H1 (cell line): Measurements from ENCODE around the gene ULBP3. TPM values are rescaled to one million over a fixed set of nuclear protein-coding genes. Genes with fewer than 3 reads are reported as not detected.

ENCODE experiments used
- CTCF ChIA-PET: fragments of 300-600 bp; sonication (Branson Sonifier 250); formaldehyde crosslinking; loops from one replicate; lab custom pipeline; 2021; ENCODE audit not compliant: partially characterized antibody; lab: Charles Lee
- POLR2A ChIA-PET: fragments of 300-600 bp; sonication (Branson Sonifier 250); formaldehyde crosslinking; loops from one replicate; lab custom pipeline; 2021; ENCODE audit warnings: inconsistent platforms; ENCODE audit not compliant: partially characterized antibody; lab: Charles Lee
- DNase-seq, 2 experiments: peaks; one replicate each; pipeline versions ENCODE4 v3.0.0 to v3.0.0-alpha.2; 2010 to 2022; ENCODE audit warnings: low spot score in 2 of 2, low read depth in 1 of 2, mixed read lengths in 1 of 2
- FAIRE-seq: peaks from 2 replicates; lab custom pipeline; 2011; peaks lifted over from hg19 to GRCh38; lab: Jason Lieb, UNC
- H2AFZ ChIP-seq: 2 replicates; pipeline ENCODE4 v1.8.1; 2012; ENCODE audit warnings: low read length, inconsistent platforms
- H2AK5ac ChIP-seq: 2 replicates; pipeline ENCODE4 v1.6.1; 2013; ENCODE audit warnings: low read depth, low read length
- H2BK120ac ChIP-seq: replicated peaks from 2 replicates; pipeline ENCODE3; 2013; ENCODE audit warnings: low read depth, low read length, inconsistent platforms
- H2BK12ac ChIP-seq: 2 replicates; pipeline ENCODE4 v1.6.1; 2013; ENCODE audit warnings: low read depth, low read length
- H2BK15ac ChIP-seq: 2 replicates; pipeline ENCODE4 v1.6.1; 2013; ENCODE audit warnings: low read length
- H2BK20ac ChIP-seq: 2 replicates; pipeline ENCODE4 v1.6.1; 2013; ENCODE audit warnings: low read length
- H2BK5ac ChIP-seq: 2 replicates; pipeline ENCODE4 v1.6.1; 2013; ENCODE audit warnings: low read depth, low read length
- H3K14ac ChIP-seq: 2 replicates; pipeline ENCODE4 v1.6.1; 2013; ENCODE audit warnings: inconsistent platforms; ENCODE audit not compliant: insufficient read length
- H3K18ac ChIP-seq: 2 replicates; pipeline ENCODE4 v1.6.1; 2013; ENCODE audit warnings: low read length; ENCODE audit errors: extremely low read depth
- H3K23ac ChIP-seq: 2 replicates; pipeline ENCODE4 v1.6.1; 2013; ENCODE audit warnings: inconsistent platforms; ENCODE audit not compliant: insufficient read length
- H3K23me2 ChIP-seq: 2 replicates; pipeline ENCODE4 v1.6.1; 2013; ENCODE audit warnings: low read depth, low read length
- H3K27ac ChIP-seq: 2 replicates; pipeline ENCODE4 v1.6.1; 2011; ENCODE audit warnings: low read depth, low read length, inconsistent platforms
- H3K27me3 ChIP-seq, 4 experiments: replicated peaks in 1 of 4; 1 replicate in 1 of 4; 2 replicates in 3 of 4; pipeline versions ENCODE4 v1.6.1 to v1.8.1; 2011 to 2013; ENCODE audit warnings: low read length in 3 of 4, mild to moderate bottlenecking in 3 of 4, inconsistent platforms in 2 of 4, mixed read lengths in 2 of 4, moderate library complexity in 1 of 4; ENCODE audit not compliant: control insufficient read depth in 3 of 4, insufficient read depth in 3 of 4; ENCODE audit errors: extremely low read depth in 1 of 4
- H3K36me3 ChIP-seq, 4 experiments: 2 replicates each; pipeline versions ENCODE4 v1.6.1 to v1.8.1; 2011 to 2013; ENCODE audit warnings: mild to moderate bottlenecking in 4 of 4, low read length in 3 of 4, moderate library complexity in 2 of 4, control low read depth in 1 of 4, inconsistent platforms in 1 of 4; ENCODE audit not compliant: insufficient read depth in 4 of 4, control insufficient read depth in 2 of 4
- H3K4ac ChIP-seq: replicated peaks from 2 replicates; pipeline ENCODE3; 2013; ENCODE audit warnings: low read length, low read depth, mixed read lengths, inconsistent platforms; ENCODE audit not compliant: insufficient read length
- H3K4me1 ChIP-seq, 4 experiments: replicated peaks in 1 of 4; 1 replicate in 1 of 4; 2 replicates in 3 of 4; pipeline versions ENCODE4 v1.6.1 to v1.8.1; 2011 to 2013; ENCODE audit warnings: low read length in 3 of 4, inconsistent platforms in 2 of 4, mixed read lengths in 1 of 4; ENCODE audit not compliant: insufficient read depth in 4 of 4, control insufficient read depth in 3 of 4
- H3K4me2 ChIP-seq, 2 experiments: 2 replicates each; pipeline versions ENCODE4 v1.6.1 to v1.8.1; 2011 to 2013; ENCODE audit warnings: low read depth in 2 of 2, low read length in 2 of 2, control low read depth in 1 of 2, inconsistent platforms in 1 of 2, mild to moderate bottlenecking in 1 of 2; ENCODE audit not compliant: insufficient read depth in 1 of 2
- H3K4me3 ChIP-seq, 4 experiments: fragments of 200-600, 300-600 bp in 1 of 4; sonication (generic), shearing (Covaris generic), sonication (Bioruptor Twin) in 1 of 4; 2 replicates each; pipeline versions ENCODE4 v1.5.1 to v1.8.1; 2011 to 2016; ENCODE audit warnings: low read length in 4 of 4, low read depth in 3 of 4, control low read depth in 2 of 4, inconsistent platforms in 2 of 4, mild to moderate bottlenecking in 2 of 4, mixed read lengths in 1 of 4, moderate library complexity in 1 of 4; ENCODE audit not compliant: insufficient read depth in 2 of 4; ENCODE audit errors: extremely low read depth in 1 of 4
- H3K56ac ChIP-seq: replicated peaks from 2 replicates; pipeline ENCODE3; 2013; ENCODE audit warnings: low read depth, mild to moderate bottlenecking, mixed read lengths, low read length, inconsistent platforms; ENCODE audit not compliant: insufficient read length
- H3K79me1 ChIP-seq: 2 replicates; pipeline ENCODE4 v1.6.1; 2013; ENCODE audit warnings: low read depth, low read length, control low read depth
- H3K79me2 ChIP-seq, 2 experiments: 2 replicates each; pipeline versions ENCODE4 v1.6.1 to v1.8.1; 2012 to 2013; ENCODE audit warnings: low read length in 2 of 2, mild to moderate bottlenecking in 2 of 2, inconsistent platforms in 1 of 2; ENCODE audit not compliant: insufficient read depth in 2 of 2, control insufficient read depth in 1 of 2
- H3K9ac ChIP-seq, 4 experiments: replicated peaks in 1 of 4; 1 replicate in 1 of 4; 2 replicates in 3 of 4; pipeline versions ENCODE4 v1.6.1 to v1.8.1; 2011 to 2013; ENCODE audit warnings: low read depth in 3 of 4, low read length in 3 of 4, control low read depth in 2 of 4, mild to moderate bottlenecking in 2 of 4, moderate library complexity in 2 of 4, inconsistent platforms in 1 of 4; ENCODE audit errors: extremely low read depth in 1 of 4
- H3K9me3 ChIP-seq, 2 experiments: 2 replicates each; pipeline versions ENCODE4 v1.6.1 to v1.8.1; 2012 to 2013; ENCODE audit warnings: mild to moderate bottlenecking in 2 of 2, moderate library complexity in 2 of 2, control low read depth in 1 of 2, inconsistent platforms in 1 of 2, low read depth in 1 of 2, low read length in 1 of 2, mixed read lengths in 1 of 2; ENCODE audit not compliant: insufficient read depth in 2 of 2
- H4K20me1 ChIP-seq, 2 experiments: replicated peaks in 1 of 2; 2 replicates each; pipeline versions ENCODE3 to v1.8.1; 2011 to 2013; ENCODE audit warnings: inconsistent platforms in 2 of 2, low read length in 2 of 2, mild to moderate bottlenecking in 1 of 2; ENCODE audit not compliant: insufficient read depth in 2 of 2, control insufficient read depth in 1 of 2
- H4K5ac ChIP-seq: 2 replicates; pipeline ENCODE4 v1.6.1; 2013; ENCODE audit warnings: low read length, low read depth, mixed read lengths, inconsistent platforms; ENCODE audit not compliant: insufficient read length
- H4K8ac ChIP-seq: 2 replicates; pipeline ENCODE4 v1.8.0; 2013; ENCODE audit warnings: mild to moderate bottlenecking, moderate library complexity, low read length, inconsistent platforms; ENCODE audit not compliant: insufficient read depth; ENCODE audit errors: extremely low read depth
- H4K91ac ChIP-seq: replicated peaks from 2 replicates; pipeline ENCODE3; 2013; ENCODE audit warnings: low read length, mixed read lengths, inconsistent platforms; ENCODE audit not compliant: insufficient read length
- ATF3 ChIP-seq: IDR thresholded peaks from 2 replicates; pipeline ENCODE4 v1.6.1; 2011; ENCODE audit warnings: low read depth, mild to moderate bottlenecking, low read length; ENCODE audit not compliant: insufficient read depth
- CTBP2 ChIP-seq: IDR thresholded peaks from 2 replicates; pipeline ENCODE4 v1.7.0; 2011; ENCODE audit warnings: borderline replicate concordance, mild to moderate bottlenecking, moderate library complexity, mixed read lengths, low read length; ENCODE audit not compliant: insufficient read depth, insufficient read length
- JUN ChIP-seq: IDR thresholded peaks from 2 replicates; pipeline ENCODE4 v1.6.1; 2011; ENCODE audit warnings: low read depth, mild to moderate bottlenecking, improper control_type of control experiment, low read length
- KDM1A ChIP-seq: fragments of 200-600, 300-600 bp; sonication (generic); IDR thresholded peaks from 2 replicates; pipeline ENCODE4 v1.7.1; 2016; ENCODE audit warnings: mild to moderate bottlenecking, low read length, borderline replicate concordance
- KDM4A ChIP-seq: IDR thresholded peaks from one replicate; pipeline ENCODE4 v1.7.1; 2012; ENCODE audit warnings: low read depth, mild to moderate bottlenecking, moderate library complexity, low read length, inconsistent platforms; ENCODE audit not compliant: severe bottlenecking
- SIX5 ChIP-seq: IDR thresholded peaks from 2 replicates; pipeline ENCODE4 v1.6.1; 2011; ENCODE audit warnings: mild to moderate bottlenecking, low read depth, low read length
- TAF1 ChIP-seq: IDR thresholded peaks from 2 replicates; pipeline ENCODE4 v1.6.1; 2011; ENCODE audit warnings: mild to moderate bottlenecking, low read depth, low read length
- WGBS, 2 experiments: shearing (Covaris generic) in 1 of 2; methylation state at CpG; one replicate each; pipeline versions ENCODE4 v1.1.6 to v1.1.7; 2013 to 2015; ENCODE audit warnings: low lambda C conversion rate in 2 of 2, mixed read lengths in 2 of 2, inconsistent platforms in 1 of 2, low coverage in 1 of 2, missing lambda C conversion rate in 1 of 2; ENCODE audit not compliant: insufficient replicate concordance in 2 of 2, insufficient coverage in 1 of 2, insufficient read length in 1 of 2; ENCODE audit errors: extremely low coverage in 1 of 2, missing lambda C conversion rate in 1 of 2; 5-methylcytosine and 5-hydroxymethylcytosine counted together
- polyA plus RNA-seq, 7 experiments: library from polyadenylated mRNA; depleted of rRNA in 3 of 7; stranded (reverse) in 5 of 7; unstranded in 2 of 7; fragments of >200 nt in 5 of 7; fragments of 200-250 nt in 2 of 7; gene quantifications; 1 replicate in 5 of 7; 2 replicates in 1 of 7; 4 replicates in 1 of 7; pipeline versions ENCODE4 v1.2.1 to v1.2.3, GENCODE V29; 2011 to 2013; ENCODE audit warnings: missing spikeins in 2 of 7, mixed read lengths in 2 of 7
- total RNA-seq: library from RNA; stranded (reverse); fragmentation: NEBNext Ultra II Directional; extraction: Animal tissue kit (Norgen Biotek cat#: 25700); gene quantifications from 2 replicates; pipeline ENCODE4 v1.2.1, GENCODE V29; 2021

The ULBP3 gene
- total and polyA plus RNA-seq, 2 of the 8 experiments (the other 6 are each of a cell fraction or from before 2014, with no cell fraction given): 1.9 to 4.2 TPM

- H3K23me2 ChIP-seq: no peaks in the 10 kb centered on the region
- H2BK5ac ChIP-seq: no peak overlapping the region
- no peaks in the 10 kb centered on the region for H3K79me1 ChIP-seq
- WGBS, 2 experiments: 94% methylated on average over 7 of the region's 7 CpGs; no CpG with 5 or more reads in 1 of the 2 experiments
- no peak overlapping the region for H3K27ac ChIP-seq
- no peak for TF ChIP-seq SIX5
- no peak for TF ChIP-seq JUN
- TF ChIP-seq KDM4A: no peak
- TF ChIP-seq ATF3: no peak
- TF ChIP-seq CTBP2: no peak
- TF ChIP-seq TAF1: no peak
- no peak for TF ChIP-seq KDM1A
- no peak overlapping the region for H2AFZ ChIP-seq
- no peaks in the 10 kb centered on the region for H3K36me3 ChIP-seq
- no peak overlapping the region for H2BK20ac ChIP-seq
- H3K23ac ChIP-seq: no peak overlapping the region
- no peaks in the 10 kb centered on the region for H3K79me2 ChIP-seq
- no peak overlapping the region for H3K56ac ChIP-seq
- no peaks in the 10 kb centered on the region for H4K20me1 ChIP-seq
- no peak overlapping the region for H2BK120ac ChIP-seq
- H3K4me1 ChIP-seq: peaks cover 0 to 3% (median 0%) of the 10 kb centered on the region in 4 experiments; a peak in 1 of 7 replicates
- no peak overlapping the region for H4K5ac ChIP-seq
- H2BK12ac ChIP-seq: no peak overlapping the region
- POLR2A ChIA-PET: no interaction called here
- H3K9me3 ChIP-seq: no peaks in the 10 kb centered on the region; a peak in 1 of 4 replicates
- H3K4ac ChIP-seq: no peak overlapping the region
- H3K18ac ChIP-seq: no peak overlapping the region
- no peak overlapping the region for H2BK15ac ChIP-seq
- no peak overlapping the region for H3K4me2 ChIP-seq
- DNase-seq (no peak), FAIRE-seq (no peak)
- no peaks in the 10 kb centered on the region; a peak in 2 of 7 replicates for H3K27me3 ChIP-seq
- CTCF ChIA-PET: interaction anchor here (0.7 to 1.4 kb wide), 2 partner anchors 15 to 109 kb away, joined by 4 to 5 read pairs; no protein-coding TSS in a partner anchor
- H2AK5ac ChIP-seq: no peak overlapping the region
- no peak overlapping the region for H3K9ac ChIP-seq
- no peak overlapping the region for H4K8ac ChIP-seq
- H4K91ac ChIP-seq: no peak overlapping the region
- no peak overlapping the region for H3K14ac ChIP-seq
- no peak overlapping the region for H3K4me3 ChIP-seq
These were observed 17.1 kb upstream of the ULBP3 start for GRCh38 chr6:150086026-150086425.
